HCT116 (cell line): Measurements from ENCODE around the gene AK5. TPM values are rescaled to one million over a fixed set of nuclear protein-coding genes. Genes with fewer than 3 reads are reported as not detected.

Source experiments
- ATAC-seq: fragments of 200-7000 bp; cut with Tn5 transposase; 2 replicates; pipeline ENCODE4 v1.9.1; 2020; ENCODE audit warnings: mild to moderate bottlenecking, moderate library complexity
- BruUV-seq: library from RNA; stranded (reverse); fragments of 400-500 nt; replicated peaks from 2 replicates; lab custom pipeline; 2021; lab: Mats Ljungman, UMichigan
- CTCF ChIA-PET: fragments of 300-600 bp; sonication (Branson Sonifier 250); formaldehyde crosslinking; loops from one replicate; lab custom pipeline; 2021; ENCODE audit warnings: antibody characterized with exemption; lab: Charles Lee
- POLR2A ChIA-PET: fragments of 300-600, 350-600 bp; sonication (Branson Sonifier 250); formaldehyde crosslinking; loops from one replicate; lab custom pipeline; 2021; ENCODE audit warnings: antibody characterized with exemption; lab: Charles Lee
- RAD21 ChIA-PET, 2 experiments: fragments of 300-600 bp; sonication (Branson Sonifier 250); formaldehyde crosslinking; loops; one replicate each; lab custom pipeline; 2023; ENCODE audit warnings: low total read pairs in 2 of 2; ENCODE audit not compliant: uncharacterized antibody in 2 of 2, unreplicated experiment in 2 of 2, low non-redundant PET in 1 of 2; lab: Charles Lee
- DNase-seq: peaks from one replicate; pipeline ENCODE4 v3.0.0-alpha.2; 2010; ENCODE audit warnings: low read depth, low spot score
- H2AFZ ChIP-seq: fragments of 200-600 bp; shearing (Covaris generic), sonication (generic); 2 replicates; pipeline ENCODE4 v1.6.1; 2017; ENCODE audit warnings: low read depth, mixed run types, mixed read lengths, antibody characterized with exemption, low read length; ENCODE audit not compliant: poor library complexity, severe bottlenecking
- H3K27ac ChIP-seq: 2 replicates; pipeline ENCODE4 v1.5.1; 2012; ENCODE audit warnings: low read depth, low read length
- H3K27me3 ChIP-seq: fragments of 200-600 bp; sonication (generic); 2 replicates; pipeline ENCODE4 v1.6.1; 2016; ENCODE audit warnings: mixed run types, low read length, mixed read lengths; ENCODE audit not compliant: insufficient read depth
- H3K36me3 ChIP-seq, 2 experiments: fragments of 200-500 bp in 1 of 2; fragments of 200-600 bp in 1 of 2; sonication (Bioruptor generic) in 1 of 2; sonication (generic) in 1 of 2; 2 replicates each; pipeline versions ENCODE4 v1.5.1 to v1.6.1; 2014 to 2016; ENCODE audit warnings: low read length in 2 of 2, inconsistent platforms in 1 of 2, mixed read lengths in 1 of 2, mixed run types in 1 of 2; ENCODE audit not compliant: insufficient read depth in 2 of 2, control insufficient read depth in 1 of 2
- H3K4me1 ChIP-seq, 2 experiments: fragments of 200-600 bp in 1 of 2; sonication (generic) in 1 of 2; 2 replicates each; pipeline versions ENCODE4 v1.5.1 to v1.6.1; 2012 to 2017; ENCODE audit warnings: low read length in 2 of 2, inconsistent platforms in 1 of 2, mild to moderate bottlenecking in 1 of 2, mixed read lengths in 1 of 2, mixed run types in 1 of 2, moderate library complexity in 1 of 2; ENCODE audit not compliant: insufficient read depth in 2 of 2, control insufficient read depth in 1 of 2
- H3K4me2 ChIP-seq: fragments of 200-600 bp; sonication (generic); 2 replicates; pipeline ENCODE4 v1.6.1; 2017; ENCODE audit warnings: mixed run types, low read length, mixed read lengths
- H3K4me3 ChIP-seq, 2 experiments: fragments of 200-600 bp in 1 of 2; sonication (generic) in 1 of 2; replicated peaks in 1 of 2; 2 replicates each; pipeline ENCODE4 v1.5.1; 2011 to 2016; ENCODE audit warnings: low read length in 2 of 2, control low read depth in 1 of 2, low read depth in 1 of 2, mild to moderate bottlenecking in 1 of 2, mixed read lengths in 1 of 2, mixed run types in 1 of 2
- H3K79me2 ChIP-seq: fragments of 200-600 bp; sonication (generic); 2 replicates; pipeline ENCODE4 v1.6.1; 2017; ENCODE audit warnings: mild to moderate bottlenecking, mixed run types, low read length, moderate library complexity, mixed read lengths; ENCODE audit not compliant: insufficient read depth
- H3K9ac ChIP-seq: fragments of 200-600 bp; sonication (generic); 2 replicates; pipeline ENCODE4 v1.6.1; 2016; ENCODE audit warnings: low read length, mixed read lengths
- H3K9me2 ChIP-seq: fragments of 200-600 bp; sonication (generic), shearing (Covaris generic); 2 replicates; pipeline ENCODE4 v1.6.1; 2017; ENCODE audit warnings: mixed run types, mild to moderate bottlenecking, moderate library complexity; ENCODE audit not compliant: insufficient read depth
- H3K9me3 ChIP-seq, 2 experiments: fragments of 200-500 bp in 1 of 2; fragments of 200-600 bp in 1 of 2; sonication (Bioruptor generic) in 1 of 2; sonication (generic) in 1 of 2; 2 replicates each; pipeline ENCODE4 v1.6.1; 2014 to 2017; ENCODE audit warnings: low read length in 2 of 2, mixed read lengths in 2 of 2, inconsistent platforms in 1 of 2, low read depth in 1 of 2, mild to moderate bottlenecking in 1 of 2, mixed run types in 1 of 2, moderate library complexity in 1 of 2; ENCODE audit not compliant: control insufficient read depth in 1 of 2, insufficient read depth in 1 of 2
- H4K20me1 ChIP-seq: fragments of 200-600 bp; sonication (generic), shearing (Covaris generic); 2 replicates; pipeline ENCODE4 v1.6.1; 2017; ENCODE audit warnings: mixed run types, mild to moderate bottlenecking, moderate library complexity; ENCODE audit not compliant: insufficient read depth
- CBX3 ChIP-seq: IDR thresholded peaks from 2 replicates; pipeline ENCODE4 v1.6.1; 2012; ENCODE audit warnings: low read depth
- CEBPB ChIP-seq: IDR thresholded peaks from 2 replicates; pipeline ENCODE4 v1.6.1; 2012; ENCODE audit warnings: low read depth
- EZH2phosphoT487 ChIP-seq: fragments of 200-600 bp; IDR thresholded peaks from 2 replicates; pipeline ENCODE4 v1.6.1; 2018; ENCODE audit warnings: antibody characterized with exemption, borderline replicate concordance
- JUND ChIP-seq: IDR thresholded peaks from 2 replicates; pipeline ENCODE4 v1.6.1; 2012
- RAD21 ChIP-seq: IDR thresholded peaks from 2 replicates; pipeline ENCODE4 v1.6.1; 2012; ENCODE audit warnings: low read depth, mild to moderate bottlenecking
- REST ChIP-seq: IDR thresholded peaks from 2 replicates; pipeline ENCODE4 v1.6.1; 2012; ENCODE audit warnings: low read depth
- SIN3A ChIP-seq: IDR thresholded peaks from 2 replicates; pipeline ENCODE4 v1.6.1; 2012; ENCODE audit warnings: low read depth
- SRF ChIP-seq: IDR thresholded peaks from 2 replicates; pipeline ENCODE4 v1.6.1; 2012; ENCODE audit warnings: low read depth
- intact Hi-C: fragments of 100-400 bp; cut with micrococcal nuclease; formaldehyde crosslinking; loops from 2 replicates; pipeline ENCODE4 v1.10.0; 2022
- total RNA-seq: library from RNA; stranded (reverse); gene quantifications from one replicate; pipeline ENCODE4 v1.2.1, GENCODE V29; 2021; ENCODE audit not compliant: unreplicated experiment

AK5 gene
- total RNA-seq, 1 experiment from 2014 or later: 0.22 TPM

DNA sequence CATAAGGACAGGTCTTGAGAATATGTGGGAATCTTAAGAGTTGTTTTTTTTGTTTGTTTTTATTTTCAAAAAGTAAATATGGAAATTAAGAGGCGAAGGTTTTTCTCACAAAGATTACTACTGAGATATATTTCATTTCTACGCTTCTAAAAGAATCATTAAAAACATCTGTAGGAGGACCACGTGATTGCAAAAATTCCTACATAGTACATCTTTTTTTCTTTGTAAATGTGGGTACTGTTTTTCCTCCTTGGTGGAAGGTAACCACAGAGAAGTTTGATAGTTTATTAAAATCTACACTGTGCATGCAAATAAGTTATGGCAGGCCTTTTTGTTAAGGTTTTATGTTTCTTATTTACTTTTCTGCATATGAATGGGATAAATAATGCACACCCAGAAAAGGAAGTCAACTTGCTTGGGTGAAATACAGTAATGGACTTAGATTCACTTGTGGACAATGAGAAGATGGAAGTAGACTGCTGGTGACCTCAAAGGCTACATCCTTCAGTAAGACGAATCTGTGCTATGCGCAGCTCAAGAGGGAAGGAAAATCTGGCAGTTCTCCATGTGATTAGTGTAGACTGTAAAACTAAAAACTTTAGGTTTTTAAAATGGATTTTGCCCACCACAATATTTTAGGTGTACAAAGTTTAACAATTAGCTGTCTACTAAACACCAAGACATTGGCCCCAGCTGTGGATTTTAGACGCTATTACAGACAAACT lies 2.0 kb downstream of the AK5 start:
- no peaks in the 10 kb centered on the region for H3K79me2 ChIP-seq
- no peaks in the 10 kb centered on the region for H3K36me3 ChIP-seq
- ChIA-PET CTCF (no interaction called here), POLR2A (no interaction called here), RAD21 (no interaction called here)
- H3K4me3 ChIP-seq: no peak overlapping the region
- TF ChIP-seq RAD21 (no peak), CEBPB (no peak), SIN3A (no peak), CBX3 (no peak)
- H3K4me1 ChIP-seq: no peaks in the 10 kb centered on the region
- intact Hi-C loops: no loop called here
- no peak overlapping the region for H2AFZ ChIP-seq
- no peak overlapping the region for H3K9ac ChIP-seq
- ATAC-seq (no peak), DNase-seq (no peak)
- H3K27me3 ChIP-seq: no peaks in the 10 kb centered on the region
- H3K9me2 ChIP-seq: no peaks in the 10 kb centered on the region
- H4K20me1 ChIP-seq: no peaks in the 10 kb centered on the region
- H3K27ac ChIP-seq: no peak overlapping the region
- BruUV-seq: no TSS peak
- H3K9me3 ChIP-seq: no peaks in the 10 kb centered on the region
- H3K4me2 ChIP-seq: no peak overlapping the region

DNA sequence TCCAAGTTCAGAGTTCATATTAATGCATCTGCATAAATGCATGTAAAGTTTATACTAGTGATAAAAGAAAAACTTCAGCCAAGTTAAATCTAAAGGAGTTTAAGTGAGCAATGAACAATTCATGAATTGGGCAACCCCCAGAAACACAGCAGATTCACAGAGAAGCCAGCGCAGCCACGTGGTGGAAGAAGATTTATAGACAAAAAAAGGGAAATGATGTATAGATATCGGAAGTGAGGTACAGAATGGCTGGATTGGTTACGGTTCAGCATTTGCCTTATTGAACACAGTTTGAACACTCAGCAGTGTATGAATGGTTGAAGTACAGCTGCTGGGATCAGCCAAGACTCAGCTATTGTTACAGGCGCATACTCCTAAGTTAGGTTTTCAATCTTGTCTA lies 5.7 kb downstream of the AK5 start:
- H4K20me1 ChIP-seq: no peaks in the 10 kb centered on the region
- intact Hi-C loops: no loop called here
- ChIA-PET POLR2A (no interaction called here), CTCF (no interaction called here), RAD21 (no interaction called here)
- H2AFZ ChIP-seq: no peak overlapping the region
- H3K36me3 ChIP-seq: no peaks in the 10 kb centered on the region
- ATAC-seq: no peak
- no TSS peak for BruUV-seq
- H3K4me3 ChIP-seq: no peak overlapping the region
- no peak for DNase-seq
- H3K79me2 ChIP-seq: no peaks in the 10 kb centered on the region
- TF ChIP-seq REST (no peak), SRF (no peak), EZH2phosphoT487 (no peak), JUND (no peak)
- no peaks in the 10 kb centered on the region for H3K4me1 ChIP-seq
- no peaks in the 10 kb centered on the region for H3K27me3 ChIP-seq
- no peak overlapping the region for H3K27ac ChIP-seq
- H3K9me3 ChIP-seq: no peaks in the 10 kb centered on the region
- H3K4me2 ChIP-seq: no peak overlapping the region
- no peak overlapping the region for H3K9ac ChIP-seq
- H3K9me2 ChIP-seq: no peaks in the 10 kb centered on the region
